ENCODE measurements around the gene PRR4. TPM values are rescaled to one million over a fixed set of nuclear protein-coding genes. Genes with fewer than 3 reads are reported as not detected.

PRR4 gene
- total RNA-seq, 1 experiment from 2014 or later: 4.3 TPM

- H3K9ac ChIP-seq (ENCODE audit: extremely low read depth, insufficient read length, low read length): no peak overlapping the region
- no peak overlapping the region for H2BK15ac ChIP-seq (ENCODE audit: low read depth, low read length)
- H3K27ac ChIP-seq (ENCODE audit: insufficient read length, low read depth, low read length): no peak overlapping the region
- no peak overlapping the region for H3K4ac ChIP-seq (ENCODE audit: low read depth, low read length)
- H3K27ac Mint-ChIP-seq: no peak overlapping the region
- no peak overlapping the region for H3K56ac ChIP-seq (ENCODE audit: insufficient read length, low read depth, low read length)
- no peak overlapping the region for H3T11ph ChIP-seq (ENCODE audit: low read length)
- H4K5ac ChIP-seq (ENCODE audit: insufficient read length, low read depth, low read length): no peak overlapping the region
- no peaks in the 10 kb centered on the region; a peak in 1 of 7 replicates for H3K36me3 Mint-ChIP-seq (ENCODE audit: insufficient read depth in 1 of 3, low read depth in 3 of 3)
- H4K91ac ChIP-seq (ENCODE audit: insufficient read length, low read depth, low read length): no peak overlapping the region
- H3K4me3 Mint-ChIP-seq: no peak overlapping the region
- H3K4me2 ChIP-seq (ENCODE audit: insufficient read depth, insufficient read length, low read length): no peak overlapping the region
- no peak for DNase-seq
- TF ChIP-seq CTCF (conservative IDR thresholded peaks at IDR 0.05): no peak
- H2BK120ac ChIP-seq (ENCODE audit: low read depth, low read length, poor library complexity, severe bottlenecking): no peak overlapping the region
- H3K18ac ChIP-seq (ENCODE audit: insufficient read length, low read depth, low read length): no peak overlapping the region
- H2BK5ac ChIP-seq (ENCODE audit: insufficient read length, low read length): no peak overlapping the region
- H2BK20ac ChIP-seq (ENCODE audit: low read depth, low read length, poor library complexity, severe bottlenecking): no peak overlapping the region
- no peak overlapping the region for H2AFZ ChIP-seq (ENCODE audit: low read length)
- no peaks in the 10 kb centered on the region for H4K20me1 ChIP-seq (ENCODE audit: control insufficient read depth, insufficient read depth, insufficient read length)
- no peaks in the 10 kb centered on the region for H3K23me2 ChIP-seq (ENCODE audit: insufficient read length, low read depth, low read length, poor library complexity, severe bottlenecking)
- no peak overlapping the region for H2AK5ac ChIP-seq (ENCODE audit: insufficient read length, low read length)
- peaks cover 4% of the 10 kb centered on the region in 2 experiments for H3K4me1 Mint-ChIP-seq
- no peak overlapping the region for H3K23ac ChIP-seq (ENCODE audit: insufficient read length, low read depth, low read length)
- H3K79me1 ChIP-seq (ENCODE audit: insufficient read depth, low read depth, low read length, poor library complexity, severe bottlenecking): no peaks in the 10 kb centered on the region
- no peaks in the 10 kb centered on the region for H3K9me3 ChIP-seq (ENCODE audit: control insufficient read depth, low read depth, low read length)
- no peaks in the 10 kb centered on the region for H3K79me2 ChIP-seq (ENCODE audit: insufficient read depth, low read length)
- H4K8ac ChIP-seq (replicated peaks; ENCODE audit: insufficient read length, low read depth, low read length): no peak overlapping the region
- no peak overlapping the region for H2BK12ac ChIP-seq (ENCODE audit: insufficient read length, low read depth, low read length)
- no peaks in the 10 kb centered on the region for H3K27me3 ChIP-seq (ENCODE audit: insufficient read depth, low read length)
- no CpG with 5 or more reads among the region's 3 CpGs for WGBS (ENCODE audit: extremely low coverage, insufficient read length, low lambda C conversion rate)
- no peaks in the 10 kb centered on the region for H3K27me3 Mint-ChIP-seq (ENCODE audit: low read depth)
- H3K9me3 Mint-ChIP-seq: no peaks in the 10 kb centered on the region
- H3K4me1 ChIP-seq (ENCODE audit: insufficient read depth, low read length): no peaks in the 10 kb centered on the region
- no peak overlapping the region for H3K14ac ChIP-seq (ENCODE audit: insufficient read depth, low read length)
Measured at GRCh38 chr12:10838461-10838860, 10.8 kb downstream of the PRR4 start.

All from H9 (cell line).